ENCODE data around the gene HOMER2. TPM values are rescaled to one million over a fixed set of nuclear protein-coding genes. Genes with fewer than 3 reads are reported as not detected.
A peak's percentile ranks its signal among the peaks of the same experiment; 100 is the strongest.

The HOMER2 gene
- total and polyA plus RNA-seq, 9 of the 15 experiments (the other 6 are each of a cell fraction or from before 2014, with no cell fraction given) = 0.13 to 0.47 (median 0.29) TPM; not detected in 1

DNA sequence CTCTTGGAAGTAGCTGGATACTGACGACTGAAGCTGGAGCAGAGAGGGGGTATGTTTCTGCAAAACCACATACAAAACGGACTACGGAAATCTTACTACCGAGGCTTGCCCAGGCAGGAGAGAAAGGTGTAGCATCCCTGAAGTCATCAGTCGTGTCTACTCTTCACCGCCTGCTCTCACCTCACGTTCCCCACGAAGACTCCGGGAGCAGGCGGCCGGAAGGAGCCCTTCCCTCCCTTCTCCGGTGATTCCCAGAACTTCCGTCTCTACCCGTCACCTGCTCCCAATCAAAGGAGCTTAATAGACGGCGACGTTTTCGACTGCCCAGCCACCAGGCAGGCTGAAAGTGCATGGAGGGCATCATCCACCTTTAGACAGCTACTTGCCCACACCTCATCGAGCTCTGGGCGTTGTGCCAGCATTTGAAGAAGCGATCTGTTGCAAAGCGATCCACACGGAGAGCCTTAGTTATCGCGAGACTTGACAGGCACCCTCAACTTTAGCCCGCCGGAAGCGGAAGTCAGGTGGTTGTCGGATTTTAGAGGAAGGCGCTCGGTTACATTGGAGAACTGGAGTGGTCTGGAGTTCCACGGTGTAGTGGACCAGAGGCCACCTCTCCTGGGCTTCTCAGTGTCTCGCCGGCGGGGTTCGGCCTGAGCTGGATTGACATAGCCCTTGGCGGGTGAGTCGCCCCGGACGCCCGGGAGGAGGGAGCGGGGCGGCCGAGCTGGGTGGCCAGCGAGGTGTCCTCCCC, 33.3 kb upstream of the HOMER2 start, which contains the start of gene RAMAC (continued):
- TF ChIP-seq UBTF (IDR thresholded peaks at IDR 0.05; ENCODE audit: borderline replicate concordance in 1 of 2, low read depth in 2 of 2, low read length in 2 of 2) = no peak
- TF ChIP-seq ZNF121 (CRISPR knock-in tag; conservative IDR thresholded peaks at IDR 0.05) = no peak
- no peak for TF ChIP-seq ZNF212 (CRISPR knock-in tag; IDR thresholded peaks at IDR 0.05)
- TF ChIP-seq HOXB6 (CRISPR knock-in tag; IDR thresholded peaks at IDR 0.05; ENCODE audit: borderline replicate concordance) = no peak
- TF ChIP-seq NFE2L1 (tag; IDR thresholded peaks at IDR 0.05; ENCODE audit: borderline replicate concordance, low read depth) = no peak
- no peak for TF ChIP-seq NFATC3 (IDR thresholded peaks at IDR 0.05)
- peak; percentile 14; the same call in 1 of the 2 replicates for TF ChIP-seq MBD2 (IDR thresholded peaks at IDR 0.05; ENCODE audit: borderline replicate concordance, low read depth)
- no peak for TF ChIP-seq SIRT6 (IDR thresholded peaks at IDR 0.05; ENCODE audit: low read depth, low read length)
- no peak for TF ChIP-seq ZNF175 (CRISPR knock-in tag; IDR thresholded peaks at IDR 0.05; ENCODE audit: low read depth)
- TF ChIP-seq ZNF512 (tag; IDR thresholded peaks at IDR 0.05) = no peak
- TF ChIP-seq, protein P1, sequence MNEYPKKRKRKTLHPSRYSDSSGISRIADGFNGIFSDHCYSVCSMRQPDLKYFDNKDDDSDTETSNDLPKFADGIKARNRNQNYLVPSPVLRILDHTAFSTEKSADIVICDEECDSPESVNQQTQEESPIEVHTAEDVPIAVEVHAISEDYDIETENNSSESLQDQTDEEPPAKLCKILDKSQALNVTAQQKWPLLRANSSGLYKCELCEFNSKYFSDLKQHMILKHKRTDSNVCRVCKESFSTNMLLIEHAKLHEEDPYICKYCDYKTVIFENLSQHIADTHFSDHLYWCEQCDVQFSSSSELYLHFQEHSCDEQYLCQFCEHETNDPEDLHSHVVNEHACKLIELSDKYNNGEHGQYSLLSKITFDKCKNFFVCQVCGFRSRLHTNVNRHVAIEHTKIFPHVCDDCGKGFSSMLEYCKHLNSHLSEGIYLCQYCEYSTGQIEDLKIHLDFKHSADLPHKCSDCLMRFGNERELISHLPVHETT (CRISPR knock-in tag; conservative IDR thresholded peaks at IDR 0.05 in 1 of 2, IDR thresholded peaks at IDR 0.05 in 1 of 2) = no peak
- no peak for TF ChIP-seq RBBP5 (IDR thresholded peaks at IDR 0.05; ENCODE audit: borderline replicate concordance, insufficient read depth, low read length, poor library complexity, severe bottlenecking)
- TF ChIP-seq NONO (IDR thresholded peaks at IDR 0.05; ENCODE audit: low read depth in 2 of 2, low read length in 1 of 2) = no peak
- TF ChIP-seq ZNF586 (CRISPR knock-in tag; conservative IDR thresholded peaks at IDR 0.05) = no peak
- TF ChIP-seq, protein P2, sequence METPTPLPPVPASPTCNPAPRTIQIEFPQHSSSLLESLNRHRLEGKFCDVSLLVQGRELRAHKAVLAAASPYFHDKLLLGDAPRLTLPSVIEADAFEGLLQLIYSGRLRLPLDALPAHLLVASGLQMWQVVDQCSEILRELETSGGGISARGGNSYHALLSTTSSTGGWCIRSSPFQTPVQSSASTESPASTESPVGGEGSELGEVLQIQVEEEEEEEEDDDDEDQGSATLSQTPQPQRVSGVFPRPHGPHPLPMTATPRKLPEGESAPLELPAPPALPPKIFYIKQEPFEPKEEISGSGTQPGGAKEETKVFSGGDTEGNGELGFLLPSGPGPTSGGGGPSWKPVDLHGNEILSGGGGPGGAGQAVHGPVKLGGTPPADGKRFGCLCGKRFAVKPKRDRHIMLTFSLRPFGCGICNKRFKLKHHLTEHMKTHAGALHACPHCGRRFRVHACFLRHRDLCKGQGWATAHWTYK (CRISPR knock-in tag; IDR thresholded peaks at IDR 0.05) = no peak; the same call in 1 of the 2 replicates
- TF ChIP-seq, protein P3, sequence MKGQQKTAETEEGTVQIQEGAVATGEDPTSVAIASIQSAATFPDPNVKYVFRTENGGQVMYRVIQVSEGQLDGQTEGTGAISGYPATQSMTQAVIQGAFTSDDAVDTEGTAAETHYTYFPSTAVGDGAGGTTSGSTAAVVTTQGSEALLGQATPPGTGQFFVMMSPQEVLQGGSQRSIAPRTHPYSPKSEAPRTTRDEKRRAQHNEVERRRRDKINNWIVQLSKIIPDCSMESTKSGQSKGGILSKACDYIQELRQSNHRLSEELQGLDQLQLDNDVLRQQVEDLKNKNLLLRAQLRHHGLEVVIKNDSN (CRISPR knock-in tag; IDR thresholded peaks at IDR 0.05) = peak; percentile 68
- TF ChIP-seq NFE2 (IDR thresholded peaks at IDR 0.05; ENCODE audit: low read depth) = no peak
- no peak for TF ChIP-seq ZNF830 (CRISPR knock-in tag; IDR thresholded peaks at IDR 0.05)
- no peak for TF ChIP-seq CBFA2T3 (IDR thresholded peaks at IDR 0.05)
- no peak for TF ChIP-seq ZNF57 (CRISPR knock-in tag; IDR thresholded peaks at IDR 0.05)

Data from K562 (cell line).